GM12873 (cell line): Measurements from ENCODE around the gene WWOX.

Experiments used
- CTCF ChIP-seq: IDR thresholded peaks from 2 replicates; pipeline ENCODE4 v1.5.1; 2012; ENCODE audit warnings: low read depth, mild to moderate bottlenecking, moderate library complexity, low read length, control low read depth; ENCODE audit not compliant: insufficient read depth; ENCODE audit errors: missing control alignments

Gene WWOX

GRCh38 chr16:78784771-78785170, 685.3 kb downstream of the WWOX start:
- no peak for TF ChIP-seq CTCF

DNA sequence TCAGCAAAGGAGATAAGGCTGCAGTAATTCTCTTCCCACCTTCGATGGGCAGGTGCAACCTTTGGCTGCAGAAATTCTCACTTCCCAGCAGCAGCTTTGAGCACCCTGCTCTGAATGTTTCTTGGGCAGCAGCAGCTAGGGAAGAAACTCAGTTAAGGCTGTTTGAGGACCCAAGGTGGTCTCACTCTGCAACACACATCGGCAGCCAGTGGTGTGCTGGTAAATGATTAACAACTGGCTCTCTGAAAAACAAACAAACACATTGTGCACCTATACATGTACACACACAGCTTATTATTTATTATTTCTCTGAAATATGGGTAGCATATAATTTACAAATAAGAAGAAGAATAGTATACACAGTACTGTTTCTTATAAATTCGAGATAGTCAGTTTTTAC, 685.8 kb downstream of the WWOX start:
- TF ChIP-seq CTCF, result no peak

DNA sequence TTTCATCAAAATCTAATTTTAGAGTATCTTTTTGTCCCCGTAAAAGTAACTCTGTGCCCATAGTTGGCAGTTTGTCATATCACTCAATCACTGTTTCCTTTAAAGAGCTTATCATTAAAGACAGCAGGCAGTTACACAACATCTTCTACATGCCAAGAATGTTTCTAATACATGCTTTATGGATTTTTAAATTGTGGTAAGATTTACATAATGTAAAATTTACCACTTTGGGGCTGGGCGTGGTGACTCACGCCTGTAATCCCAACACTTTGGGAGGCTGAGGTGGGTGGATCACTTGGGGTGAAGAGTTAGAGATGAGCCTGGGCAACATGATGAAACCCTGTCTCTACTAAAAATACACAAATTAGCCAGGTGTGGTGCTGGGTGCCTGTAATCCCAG, 687.2 kb downstream of the WWOX start:
- no peak for TF ChIP-seq CTCF

DNA sequence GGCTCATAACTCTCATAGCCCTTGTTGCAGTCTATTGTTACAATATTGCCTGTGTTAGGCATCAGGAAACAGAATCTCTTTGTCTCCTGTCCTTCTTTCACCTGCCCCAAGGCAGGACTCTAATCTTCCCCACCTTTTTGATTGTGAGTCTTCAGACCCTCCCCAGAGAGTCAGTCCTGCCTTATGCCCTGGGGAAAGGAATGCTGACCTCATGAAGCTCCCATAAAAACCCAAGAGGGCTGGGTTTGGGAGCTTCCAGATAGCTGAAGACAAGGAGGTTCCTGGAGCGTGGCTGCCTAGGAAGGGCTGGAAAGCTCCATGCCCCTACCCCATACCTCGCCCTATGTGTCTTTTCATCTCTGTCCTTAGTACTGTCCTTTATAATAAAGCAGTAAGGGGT, 688.8 kb downstream of the WWOX start:
- no peak for TF ChIP-seq CTCF

DNA sequence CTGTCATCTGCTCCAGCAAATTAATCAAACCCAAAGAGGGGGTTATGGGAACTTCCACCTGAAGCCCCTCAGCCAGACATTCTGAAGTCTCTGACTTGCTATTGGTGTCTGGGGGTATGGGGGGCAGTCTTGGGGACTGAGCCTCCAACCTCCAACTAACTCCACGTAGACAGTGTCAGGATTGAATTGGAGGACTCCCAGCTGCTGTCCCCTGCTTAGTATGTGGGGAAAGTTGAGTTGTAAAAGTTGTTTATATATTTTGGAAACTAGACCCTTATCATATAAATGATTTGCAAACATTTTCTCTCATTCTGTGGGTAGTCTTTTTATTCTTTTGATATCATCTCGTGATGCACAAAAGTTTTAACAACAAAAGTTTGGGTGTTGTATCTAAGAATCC, 689.2 kb downstream of the WWOX start:
- TF ChIP-seq CTCF, result no peak

GRCh38 chr16:78789561-78789960, 690.1 kb downstream of the WWOX start:
- TF ChIP-seq CTCF, result no peak

DNA sequence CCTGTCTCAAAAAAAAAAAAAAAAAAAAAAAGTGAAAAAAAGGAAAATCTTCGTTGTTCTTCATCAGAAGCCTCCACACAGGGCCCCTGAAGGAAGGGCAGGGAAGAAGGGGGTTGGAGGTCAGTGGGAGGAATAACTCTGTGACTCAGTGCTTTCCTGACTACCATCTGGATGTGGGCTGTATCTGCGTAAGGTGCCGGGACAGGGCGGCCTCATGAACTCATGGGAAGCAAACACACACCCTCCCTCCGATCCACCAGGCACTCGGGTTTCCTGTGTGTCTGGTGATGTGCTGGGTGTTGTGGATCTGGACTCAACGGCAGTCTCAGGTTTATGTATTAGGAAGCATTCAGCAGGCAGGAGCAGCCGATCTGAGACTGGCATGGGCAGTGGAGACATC, 691.6 kb downstream of the WWOX start:
- no peak for TF ChIP-seq CTCF

GRCh38 chr16:78791926-78792325, 692.5 kb downstream of the WWOX start:
- TF ChIP-seq CTCF, result no peak
